Measurements from ENCODE around the gene VPS13D.

DNA sequence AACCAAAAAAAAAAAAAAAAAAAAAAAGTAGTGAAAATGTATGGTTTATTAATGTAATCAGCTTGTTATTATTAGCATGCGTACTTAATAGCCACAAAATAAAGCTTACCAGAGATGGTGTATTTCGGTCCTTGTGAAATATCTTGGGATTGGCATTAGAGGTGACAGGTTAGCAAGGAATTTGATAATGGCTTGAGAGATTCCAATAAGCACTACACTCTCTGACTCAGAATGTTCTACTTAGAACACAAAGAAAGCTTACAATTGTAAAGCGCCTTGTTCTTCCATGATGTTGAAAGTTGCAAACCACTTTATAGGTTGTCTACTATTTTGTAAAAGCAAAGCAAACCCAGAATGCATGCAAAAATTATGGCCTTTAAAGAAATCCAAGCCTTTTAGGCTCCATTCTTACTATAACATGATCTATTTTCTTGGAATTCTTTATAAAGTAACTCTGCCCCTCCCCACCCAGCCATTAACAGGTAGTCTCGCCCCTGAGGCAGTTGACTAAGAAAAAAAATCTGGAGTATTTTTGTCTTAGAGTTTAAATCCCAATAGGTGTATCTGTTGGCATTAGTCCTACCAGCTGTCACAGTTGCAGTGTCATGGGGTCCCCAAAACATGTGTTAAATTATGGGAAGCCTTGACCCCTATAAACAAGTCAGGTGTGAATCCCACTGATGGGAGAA, 259.0 kb downstream of the VPS13D start:
- TF ChIP-seq ATF1 (CRISPR knock-in tag; IDR thresholded peaks at IDR 0.05) (no peak), RELA (CRISPR knock-in tag; IDR thresholded peaks at IDR 0.05; ENCODE audit: borderline replicate concordance) (no peak), GABPB1 (CRISPR knock-in tag; IDR thresholded peaks at IDR 0.05) (no peak), IRF2 (CRISPR knock-in tag; IDR thresholded peaks at IDR 0.05; ENCODE audit: borderline replicate concordance, low read depth) (no peak), OVOL2 (CRISPR knock-in tag; IDR thresholded peaks at IDR 0.05; ENCODE audit: borderline replicate concordance) (no peak), CREB1 (CRISPR knock-in tag; IDR thresholded peaks at IDR 0.05) (no peak), ELF4 (CRISPR knock-in tag; IDR thresholded peaks at IDR 0.05; ENCODE audit: low read depth) (no peak), FOXP1 (CRISPR knock-in tag; IDR thresholded peaks at IDR 0.05; ENCODE audit: borderline replicate concordance) (no peak), ESRRA (CRISPR knock-in tag; IDR thresholded peaks at IDR 0.05; ENCODE audit: borderline replicate concordance) (no peak)
- TF ChIP-seq, protein P1, sequence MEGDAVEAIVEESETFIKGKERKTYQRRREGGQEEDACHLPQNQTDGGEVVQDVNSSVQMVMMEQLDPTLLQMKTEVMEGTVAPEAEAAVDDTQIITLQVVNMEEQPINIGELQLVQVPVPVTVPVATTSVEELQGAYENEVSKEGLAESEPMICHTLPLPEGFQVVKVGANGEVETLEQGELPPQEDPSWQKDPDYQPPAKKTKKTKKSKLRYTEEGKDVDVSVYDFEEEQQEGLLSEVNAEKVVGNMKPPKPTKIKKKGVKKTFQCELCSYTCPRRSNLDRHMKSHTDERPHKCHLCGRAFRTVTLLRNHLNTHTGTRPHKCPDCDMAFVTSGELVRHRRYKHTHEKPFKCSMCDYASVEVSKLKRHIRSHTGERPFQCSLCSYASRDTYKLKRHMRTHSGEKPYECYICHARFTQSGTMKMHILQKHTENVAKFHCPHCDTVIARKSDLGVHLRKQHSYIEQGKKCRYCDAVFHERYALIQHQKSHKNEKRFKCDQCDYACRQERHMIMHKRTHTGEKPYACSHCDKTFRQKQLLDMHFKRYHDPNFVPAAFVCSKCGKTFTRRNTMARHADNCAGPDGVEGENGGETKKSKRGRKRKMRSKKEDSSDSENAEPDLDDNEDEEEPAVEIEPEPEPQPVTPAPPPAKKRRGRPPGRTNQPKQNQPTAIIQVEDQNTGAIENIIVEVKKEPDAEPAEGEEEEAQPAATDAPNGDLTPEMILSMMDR (IDR thresholded peaks at IDR 0.05): no peak
- TF ChIP-seq, protein P2, sequence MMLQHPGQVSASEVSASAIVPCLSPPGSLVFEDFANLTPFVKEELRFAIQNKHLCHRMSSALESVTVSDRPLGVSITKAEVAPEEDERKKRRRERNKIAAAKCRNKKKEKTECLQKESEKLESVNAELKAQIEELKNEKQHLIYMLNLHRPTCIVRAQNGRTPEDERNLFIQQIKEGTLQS (CRISPR knock-in tag; conservative IDR thresholded peaks at IDR 0.05): no peak
- TF ChIP-seq, protein P3, sequence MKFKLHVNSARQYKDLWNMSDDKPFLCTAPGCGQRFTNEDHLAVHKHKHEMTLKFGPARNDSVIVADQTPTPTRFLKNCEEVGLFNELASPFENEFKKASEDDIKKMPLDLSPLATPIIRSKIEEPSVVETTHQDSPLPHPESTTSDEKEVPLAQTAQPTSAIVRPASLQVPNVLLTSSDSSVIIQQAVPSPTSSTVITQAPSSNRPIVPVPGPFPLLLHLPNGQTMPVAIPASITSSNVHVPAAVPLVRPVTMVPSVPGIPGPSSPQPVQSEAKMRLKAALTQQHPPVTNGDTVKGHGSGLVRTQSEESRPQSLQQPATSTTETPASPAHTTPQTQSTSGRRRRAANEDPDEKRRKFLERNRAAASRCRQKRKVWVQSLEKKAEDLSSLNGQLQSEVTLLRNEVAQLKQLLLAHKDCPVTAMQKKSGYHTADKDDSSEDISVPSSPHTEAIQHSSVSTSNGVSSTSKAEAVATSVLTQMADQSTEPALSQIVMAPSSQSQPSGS (CRISPR knock-in tag; IDR thresholded peaks at IDR 0.05; ENCODE audit: borderline replicate concordance, low read depth): no peak
- TF ChIP-seq, protein P4, sequence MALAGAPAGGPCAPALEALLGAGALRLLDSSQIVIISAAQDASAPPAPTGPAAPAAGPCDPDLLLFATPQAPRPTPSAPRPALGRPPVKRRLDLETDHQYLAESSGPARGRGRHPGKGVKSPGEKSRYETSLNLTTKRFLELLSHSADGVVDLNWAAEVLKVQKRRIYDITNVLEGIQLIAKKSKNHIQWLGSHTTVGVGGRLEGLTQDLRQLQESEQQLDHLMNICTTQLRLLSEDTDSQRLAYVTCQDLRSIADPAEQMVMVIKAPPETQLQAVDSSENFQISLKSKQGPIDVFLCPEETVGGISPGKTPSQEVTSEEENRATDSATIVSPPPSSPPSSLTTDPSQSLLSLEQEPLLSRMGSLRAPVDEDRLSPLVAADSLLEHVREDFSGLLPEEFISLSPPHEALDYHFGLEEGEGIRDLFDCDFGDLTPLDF (CRISPR knock-in tag; IDR thresholded peaks at IDR 0.05): no peak
- TF ChIP-seq, protein P5, sequence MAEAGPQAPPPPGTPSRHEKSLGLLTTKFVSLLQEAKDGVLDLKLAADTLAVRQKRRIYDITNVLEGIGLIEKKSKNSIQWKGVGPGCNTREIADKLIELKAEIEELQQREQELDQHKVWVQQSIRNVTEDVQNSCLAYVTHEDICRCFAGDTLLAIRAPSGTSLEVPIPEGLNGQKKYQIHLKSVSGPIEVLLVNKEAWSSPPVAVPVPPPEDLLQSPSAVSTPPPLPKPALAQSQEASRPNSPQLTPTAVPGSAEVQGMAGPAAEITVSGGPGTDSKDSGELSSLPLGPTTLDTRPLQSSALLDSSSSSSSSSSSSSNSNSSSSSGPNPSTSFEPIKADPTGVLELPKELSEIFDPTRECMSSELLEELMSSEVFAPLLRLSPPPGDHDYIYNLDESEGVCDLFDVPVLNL (CRISPR knock-in tag; IDR thresholded peaks at IDR 0.05; ENCODE audit: borderline replicate concordance, low read depth): no peak

All from WTC11 (cell line).